Endothelial cell of umbilical vein (primary cell): ENCODE results near the gene TMEM250. TPM values are rescaled to one million over a fixed set of nuclear protein-coding genes. Genes with fewer than 3 reads are reported as not detected.

Experiments used
- BruUV-seq: library from RNA; stranded (reverse); fragments of 400-500 nt; replicated peaks from 2 replicates; lab custom pipeline; 2021; lab: Mats Ljungman, UMichigan
- CTCF ChIA-PET: fragments of 300-600, 350-600 bp; sonication (Branson Sonifier 250); formaldehyde crosslinking; loops from one replicate; lab custom pipeline; 2021; ENCODE audit warnings: antibody characterized with exemption, inconsistent platforms; lab: Charles Lee
- POLR2A ChIA-PET: fragments of 300-600, 350-600 bp; sonication (Branson Sonifier 250); formaldehyde crosslinking; loops from one replicate; lab custom pipeline; 2021; ENCODE audit warnings: antibody characterized with exemption, inconsistent platforms; lab: Charles Lee
- DNase-seq: peaks from one replicate; pipeline ENCODE4 v3.0.0-alpha.2; 2011; ENCODE audit warnings: low read depth, low spot score
- FAIRE-seq: peaks from 2 replicates; lab custom pipeline; 2011; peaks lifted over from hg19 to GRCh38; lab: Jason Lieb, UNC
- H2AFZ ChIP-seq: 2 replicates; pipeline ENCODE4 v1.6.0; 2012; ENCODE audit warnings: low read depth, low read length, control low read depth, inconsistent platforms
- H3K27ac ChIP-seq: 2 replicates; pipeline ENCODE4 v1.5.1; 2011; ENCODE audit warnings: low read depth, mild to moderate bottlenecking, control low read depth, low read length, moderate library complexity; ENCODE audit not compliant: insufficient read depth
- H3K27me3 ChIP-seq, 2 experiments: 2 replicates each; pipeline versions ENCODE4 v1.6.0 to v1.6.1; 2011; ENCODE audit warnings: low read length in 2 of 2, mixed read lengths in 1 of 2; ENCODE audit not compliant: control insufficient read depth in 2 of 2, insufficient read depth in 2 of 2
- H3K36me3 ChIP-seq, 2 experiments: 2 replicates in 1 of 2; 3 replicates in 1 of 2; pipeline ENCODE4 v1.5.1; 2011; ENCODE audit warnings: low read length in 2 of 2, mild to moderate bottlenecking in 1 of 2, moderate library complexity in 1 of 2; ENCODE audit not compliant: control insufficient read depth in 2 of 2, insufficient read depth in 2 of 2; ENCODE audit errors: extremely low read depth in 1 of 2
- H3K4me1 ChIP-seq: 3 replicates; pipeline ENCODE4 v1.5.1; 2011; ENCODE audit warnings: mild to moderate bottlenecking, low read length; ENCODE audit not compliant: control insufficient read depth, insufficient read depth; ENCODE audit errors: extremely low read depth
- H3K4me2 ChIP-seq: 2 replicates; pipeline ENCODE4 v1.6.1; 2011; ENCODE audit warnings: low read length, control low read depth, mixed read lengths; ENCODE audit not compliant: insufficient read depth
- H3K4me3 ChIP-seq, 3 experiments: fragments of 200-600 bp in 1 of 3; sonication (generic), shearing (Covaris generic) in 1 of 3; replicated peaks in 1 of 3; 2 replicates each; pipeline ENCODE4 v1.5.1; 2011 to 2016; ENCODE audit warnings: control low read depth in 3 of 3, low read length in 3 of 3, mild to moderate bottlenecking in 2 of 3, inconsistent platforms in 1 of 3, low read depth in 1 of 3, moderate library complexity in 1 of 3; ENCODE audit not compliant: insufficient read depth in 1 of 3
- H3K79me2 ChIP-seq: 2 replicates; pipeline ENCODE4 v1.6.0; 2012; ENCODE audit warnings: low read length, inconsistent platforms; ENCODE audit not compliant: control insufficient read depth, insufficient read depth
- H3K9ac ChIP-seq: replicated peaks from 2 replicates; pipeline ENCODE3; 2011; ENCODE audit warnings: low read length, control low read depth; ENCODE audit not compliant: insufficient read depth; ENCODE audit errors: extremely low read depth
- H3K9me1 ChIP-seq: replicated peaks from 3 replicates; pipeline ENCODE4 v1.6.0; 2011; ENCODE audit warnings: mild to moderate bottlenecking, low read length; ENCODE audit not compliant: control insufficient read depth, insufficient read depth; ENCODE audit errors: extremely low read depth
- H3K9me3 ChIP-seq: replicated peaks from 2 replicates; pipeline ENCODE4 v1.5.1; 2012; ENCODE audit warnings: low read length, inconsistent platforms; ENCODE audit not compliant: control insufficient read depth, insufficient read depth
- H4K20me1 ChIP-seq: replicated peaks from 2 replicates; pipeline ENCODE3; 2011; ENCODE audit warnings: mild to moderate bottlenecking, low read length; ENCODE audit not compliant: control insufficient read depth, insufficient read depth; ENCODE audit errors: extremely low read depth
- EZH2 ChIP-seq: IDR thresholded peaks from 2 replicates; pipeline ENCODE4 v1.6.1; 2012; ENCODE audit warnings: borderline replicate concordance, low read depth, mild to moderate bottlenecking, moderate library complexity, low read length, inconsistent platforms; ENCODE audit not compliant: severe bottlenecking
- FOS ChIP-seq: IDR thresholded peaks from 2 replicates; pipeline ENCODE4 v1.6.1; 2011; ENCODE audit warnings: mild to moderate bottlenecking, low read length, moderate library complexity, borderline replicate concordance; ENCODE audit not compliant: insufficient read depth
- GATA2 ChIP-seq: IDR thresholded peaks from 2 replicates; pipeline ENCODE4 v1.7.0; 2011; ENCODE audit warnings: low read depth, mild to moderate bottlenecking, moderate library complexity, mixed read lengths, low read length; ENCODE audit not compliant: insufficient read length, insufficient read depth
- JUN ChIP-seq: IDR thresholded peaks from 2 replicates; pipeline ENCODE4 v1.6.1; 2011; ENCODE audit warnings: borderline replicate concordance, low read depth; ENCODE audit not compliant: insufficient read length, insufficient read depth
- MAX ChIP-seq: IDR thresholded peaks from 2 replicates; pipeline ENCODE4 v1.6.1; 2011; ENCODE audit not compliant: insufficient read depth, insufficient read length
- MYC ChIP-seq: IDR thresholded peaks from one replicate; pipeline ENCODE4 v1.6.1; 2011; ENCODE audit warnings: mild to moderate bottlenecking, low read depth, low read length
- POLR2A ChIP-seq: IDR thresholded peaks from 2 replicates; pipeline ENCODE4 v1.6.1; 2012; ENCODE audit warnings: low read depth, mild to moderate bottlenecking, control low read depth, low read length
- POLR2AphosphoS5 ChIP-seq: IDR thresholded peaks from 2 replicates; pipeline ENCODE4 v1.6.1; 2012; ENCODE audit warnings: low read depth, mild to moderate bottlenecking, control low read depth, low read length, moderate library complexity; ENCODE audit not compliant: insufficient read depth
- dilution Hi-C: fragments of 300-500 bp; cut with MboI; formaldehyde crosslinking; loops from one replicate; pipeline ENCODE4 v1.15.0; 2019; ENCODE audit warnings: low sequenced_read_pairs; ENCODE audit not compliant: extremely low pct_ligation_motif_present
- intact Hi-C: fragments of 100-400 bp; cut with micrococcal nuclease; formaldehyde crosslinking; loops from one replicate; pipeline ENCODE4 v1.10.0; 2022
- polyA plus RNA-seq, 4 experiments: library from polyadenylated mRNA; depleted of rRNA in 3 of 4; stranded (reverse) in 3 of 4; unstranded in 1 of 4; fragments of >200 nt; gene quantifications; 2 replicates each; pipeline versions ENCODE4 v1.2.1 to v1.2.3, GENCODE V29; 2011 to 2012; ENCODE audit warnings: missing spikeins in 1 of 4
- total RNA-seq: library from RNA; stranded (reverse); gene quantifications from 2 replicates; pipeline ENCODE4 v1.2.3, GENCODE V29; 2021
- TF ChIP-seq, protein P1 (sequence below), 2 donors: IDR thresholded peaks; 1 replicate in 1 of 2; 2 replicates in 1 of 2; pipeline ENCODE4 v1.5.1; 2011; ENCODE audit warnings: low read length in 2 of 2, mild to moderate bottlenecking in 2 of 2, moderate library complexity in 2 of 2, control low read depth in 1 of 2, inconsistent platforms in 1 of 2, low read depth in 1 of 2; ENCODE audit not compliant: insufficient read depth in 1 of 2; ENCODE audit errors: extremely low read depth in 1 of 2

The TMEM250 gene
- total and polyA plus RNA-seq, 2 donors (not counting 3 experiments of a cell fraction or from before 2014, with no cell fraction given), result 24.9 to 49.9 TPM

- peaks cover 24 to 27% of the 10 kb centered on the region in 2 experiments for H3K27me3 ChIP-seq
- H3K4me1 ChIP-seq, result peaks cover 4% of the 10 kb centered on the region
- CTCF ChIA-PET, result interaction anchor here (0.9 kb wide), 1 partner anchor 9 kb away, joined by 3 read pairs; no protein-coding TSS in a partner anchor
- H2AFZ ChIP-seq, result no peak overlapping the region
- no peak for FAIRE-seq
- H3K79me2 ChIP-seq, result no peaks in the 10 kb centered on the region
- no peaks in the 10 kb centered on the region for H4K20me1 ChIP-seq
- no peaks in the 10 kb centered on the region for H3K9me1 ChIP-seq
- no peaks in the 10 kb centered on the region for H3K36me3 ChIP-seq
- no peak overlapping the region for H3K4me2 ChIP-seq
- intact Hi-C loops (no loop called here), dilution Hi-C loops (no loop called here)
- no peak for TF ChIP-seq POLR2AphosphoS5
- TF ChIP-seq MAX, result no peak
- TF ChIP-seq POLR2A, result no peak
- no peak for TF ChIP-seq EZH2
- TF ChIP-seq JUN, result no peak
- no peak for TF ChIP-seq MYC
- TF ChIP-seq, protein P1, sequence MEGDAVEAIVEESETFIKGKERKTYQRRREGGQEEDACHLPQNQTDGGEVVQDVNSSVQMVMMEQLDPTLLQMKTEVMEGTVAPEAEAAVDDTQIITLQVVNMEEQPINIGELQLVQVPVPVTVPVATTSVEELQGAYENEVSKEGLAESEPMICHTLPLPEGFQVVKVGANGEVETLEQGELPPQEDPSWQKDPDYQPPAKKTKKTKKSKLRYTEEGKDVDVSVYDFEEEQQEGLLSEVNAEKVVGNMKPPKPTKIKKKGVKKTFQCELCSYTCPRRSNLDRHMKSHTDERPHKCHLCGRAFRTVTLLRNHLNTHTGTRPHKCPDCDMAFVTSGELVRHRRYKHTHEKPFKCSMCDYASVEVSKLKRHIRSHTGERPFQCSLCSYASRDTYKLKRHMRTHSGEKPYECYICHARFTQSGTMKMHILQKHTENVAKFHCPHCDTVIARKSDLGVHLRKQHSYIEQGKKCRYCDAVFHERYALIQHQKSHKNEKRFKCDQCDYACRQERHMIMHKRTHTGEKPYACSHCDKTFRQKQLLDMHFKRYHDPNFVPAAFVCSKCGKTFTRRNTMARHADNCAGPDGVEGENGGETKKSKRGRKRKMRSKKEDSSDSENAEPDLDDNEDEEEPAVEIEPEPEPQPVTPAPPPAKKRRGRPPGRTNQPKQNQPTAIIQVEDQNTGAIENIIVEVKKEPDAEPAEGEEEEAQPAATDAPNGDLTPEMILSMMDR (IDR thresholded peaks at IDR 0.05; ENCODE audit: extremely low read depth in 1 of 2, insufficient read depth in 1 of 2, low read depth in 1 of 2, low read length in 2 of 2), result no peak
- TF ChIP-seq FOS, result no peak
- no peak for TF ChIP-seq GATA2
- H3K27ac ChIP-seq, result no peak overlapping the region
- DNase-seq, result no peak
- POLR2A ChIA-PET, result no interaction called here
- H3K9ac ChIP-seq, result no peak overlapping the region
- no peak overlapping the region for H3K4me3 ChIP-seq
- BruUV-seq, result no TSS peak
- no peaks in the 10 kb centered on the region for H3K9me3 ChIP-seq
Observed at GRCh38 chr9:136136127-136136925, 17.7 kb upstream of the TMEM250 start.
